OCI-LY1 (cell line): ENCODE results near the gene SPTY2D1.

Experiments used
- EZH2 ChIP-seq: fragments of 200-600 bp; sonication (generic), shearing (Covaris generic); IDR thresholded peaks from 2 replicates; pipeline ENCODE4 v1.8.0; 2017; ENCODE audit warnings: borderline replicate concordance, mixed run types, mild to moderate bottlenecking, antibody characterized with exemption, low read length, moderate library complexity, mixed read lengths
- TF ChIP-seq, protein P1 (sequence below): fragments of 200-600 bp; sonication (generic), shearing (Covaris generic); IDR thresholded peaks from 2 replicates; pipeline ENCODE4 v1.5.1; 2017; ENCODE audit warnings: mild to moderate bottlenecking, antibody characterized with exemption, low read length, moderate library complexity, mixed read lengths

DNA sequence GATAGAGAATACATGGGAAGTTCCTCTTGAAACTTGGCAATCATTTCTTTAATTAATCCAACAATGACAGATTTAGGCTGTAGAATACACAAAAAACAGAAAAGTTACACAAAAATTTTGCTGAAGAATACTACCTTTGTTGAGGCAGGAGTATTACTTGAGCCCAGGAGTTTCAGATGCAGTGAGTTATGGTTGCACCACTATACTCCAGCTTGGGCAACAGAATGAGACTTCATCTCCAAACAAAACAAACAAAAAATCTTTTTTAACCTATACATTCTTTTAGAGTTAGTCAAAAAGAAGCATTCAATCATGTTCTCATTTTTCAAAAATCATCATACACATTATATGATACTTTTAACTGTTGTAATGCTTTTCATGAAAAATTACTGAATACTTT lies 67.7 kb downstream of the SPTY2D1 start:
- TF ChIP-seq, protein P1, sequence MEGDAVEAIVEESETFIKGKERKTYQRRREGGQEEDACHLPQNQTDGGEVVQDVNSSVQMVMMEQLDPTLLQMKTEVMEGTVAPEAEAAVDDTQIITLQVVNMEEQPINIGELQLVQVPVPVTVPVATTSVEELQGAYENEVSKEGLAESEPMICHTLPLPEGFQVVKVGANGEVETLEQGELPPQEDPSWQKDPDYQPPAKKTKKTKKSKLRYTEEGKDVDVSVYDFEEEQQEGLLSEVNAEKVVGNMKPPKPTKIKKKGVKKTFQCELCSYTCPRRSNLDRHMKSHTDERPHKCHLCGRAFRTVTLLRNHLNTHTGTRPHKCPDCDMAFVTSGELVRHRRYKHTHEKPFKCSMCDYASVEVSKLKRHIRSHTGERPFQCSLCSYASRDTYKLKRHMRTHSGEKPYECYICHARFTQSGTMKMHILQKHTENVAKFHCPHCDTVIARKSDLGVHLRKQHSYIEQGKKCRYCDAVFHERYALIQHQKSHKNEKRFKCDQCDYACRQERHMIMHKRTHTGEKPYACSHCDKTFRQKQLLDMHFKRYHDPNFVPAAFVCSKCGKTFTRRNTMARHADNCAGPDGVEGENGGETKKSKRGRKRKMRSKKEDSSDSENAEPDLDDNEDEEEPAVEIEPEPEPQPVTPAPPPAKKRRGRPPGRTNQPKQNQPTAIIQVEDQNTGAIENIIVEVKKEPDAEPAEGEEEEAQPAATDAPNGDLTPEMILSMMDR, result no peak
- TF ChIP-seq EZH2, result no peak
